Measurements from ENCODE around the gene IFT57. TPM values are rescaled to one million over a fixed set of nuclear protein-coding genes. Genes with fewer than 3 reads are reported as not detected.

Gene IFT57
- total RNA-seq, 2 donors from 2014 or later, result 13.4 to 25.0 TPM

- Histone ChIP-seq H3K9me3 (no peaks in the 10 kb centered on the region), H3K4me1 (peaks cover 0 to 36% of the 10 kb centered on the region in 2 donors), H3K36me3 (no peaks in the 10 kb centered on the region), H3K4me3 (no peak overlapping the region), H3K27ac (no peak overlapping the region), H3K27me3 (no peaks in the 10 kb centered on the region)
- no peak for TF ChIP-seq CTCF (IDR thresholded peaks at IDR 0.05)
- no peak for DNase-seq (ENCODE audit: low spot score)
Observed at GRCh38 chr3:108223928-108224327, 1.7 kb upstream of the IFT57 start.

- no peak for DNase-seq (ENCODE audit: low spot score)
- TF ChIP-seq CTCF (IDR thresholded peaks at IDR 0.05), result no peak
- Histone ChIP-seq H3K9me3 (no peaks in the 10 kb centered on the region), H3K4me3 (peak overlapping the region; percentile 64 to 71), H3K27ac (peak overlapping the region; percentile 67 to 68), H3K27me3 (no peaks in the 10 kb centered on the region), H3K36me3 (no peaks in the 10 kb centered on the region), H3K4me1 (peaks cover 0 to 36% of the 10 kb centered on the region in 2 donors)
Observed at GRCh38 chr3:108222853-108223565, 785 bp upstream of the IFT57 start.

- Histone ChIP-seq H3K27ac (peak overlapping the region; percentile 67 to 68), H3K9me3 (no peaks in the 10 kb centered on the region), H3K36me3 (no peaks in the 10 kb centered on the region), H3K4me1 (peaks cover 0 to 36% of the 10 kb centered on the region in 2 donors), H3K4me3 (peak overlapping the region; percentile 64 to 71), H3K27me3 (no peaks in the 10 kb centered on the region)
- no peak for DNase-seq (ENCODE audit: low spot score)
- no peak for TF ChIP-seq CTCF (IDR thresholded peaks at IDR 0.05)
Observed at GRCh38 chr3:108221393-108221792, 831 bp downstream of the IFT57 start.

GRCh38 chr3:108219336-108219735 lies 2.9 kb downstream of the IFT57 start:
- Histone ChIP-seq H3K9me3 (no peaks in the 10 kb centered on the region), H3K4me1 (peaks cover 0 to 36% of the 10 kb centered on the region in 2 donors), H3K4me3 (no peak overlapping the region), H3K27me3 (no peaks in the 10 kb centered on the region), H3K27ac (no peak overlapping the region), H3K36me3 (no peaks in the 10 kb centered on the region)
- DNase-seq (ENCODE audit: low spot score), result no peak
- TF ChIP-seq CTCF (IDR thresholded peaks at IDR 0.05), result no peak

- no peak overlapping the region for H3K4me3 ChIP-seq
- no peak overlapping the region for H3K27ac ChIP-seq
- no peaks in the 10 kb centered on the region for H3K9me3 ChIP-seq
- no peak for TF ChIP-seq CTCF (IDR thresholded peaks at IDR 0.05)
- H3K4me1 ChIP-seq, result peaks cover 0 to 35% of the 10 kb centered on the region in 2 donors
- H3K36me3 ChIP-seq, result no peaks in the 10 kb centered on the region
- no peak for DNase-seq (ENCODE audit: low spot score)
- no peaks in the 10 kb centered on the region for H3K27me3 ChIP-seq
Observed at GRCh38 chr3:108218811-108219210, 3.4 kb downstream of the IFT57 start.

- Histone ChIP-seq H3K36me3 (no peaks in the 10 kb centered on the region), H3K4me1 (peaks cover 0 to 15% of the 10 kb centered on the region in 2 donors), H3K9me3 (no peaks in the 10 kb centered on the region), H3K27me3 (no peaks in the 10 kb centered on the region), H3K4me3 (no peak overlapping the region), H3K27ac (no peak overlapping the region)
- no peak for DNase-seq (ENCODE audit: low spot score)
- TF ChIP-seq CTCF (IDR thresholded peaks at IDR 0.05), result no peak
Observed at GRCh38 chr3:108215871-108216270, 6.4 kb downstream of the IFT57 start.
